ENCODE results near the gene OASL.

- TF ChIP-seq HCFC1 (IDR thresholded peaks at IDR 0.05; ENCODE audit: low read length) (no peak), ATF3 (IDR thresholded peaks at IDR 0.05; ENCODE audit: borderline replicate concordance, extremely low read depth, low read depth, low read length) (no peak), SPI1 (IDR thresholded peaks at IDR 0.05; ENCODE audit: borderline replicate concordance, insufficient read depth, low read depth, low read length) (no peak), EZH2 (IDR thresholded peaks at IDR 0.05; ENCODE audit: borderline replicate concordance, control insufficient read depth, low read depth, low read length) (no peak), POLR2A (IDR thresholded peaks at IDR 0.05; ENCODE audit: low read depth, low read length) (no peak), REST (IDR thresholded peaks at IDR 0.05; ENCODE audit: low read depth, low read length) (no peak), PAX8 (IDR thresholded peaks at IDR 0.05) (no peak), USF2 (IDR thresholded peaks at IDR 0.05; ENCODE audit: borderline replicate concordance, low read depth, low read length) (no peak), CTCF (IDR thresholded peaks at IDR 0.05 in 2 of 3, conservative IDR thresholded peaks at IDR 0.05 in 1 of 3; ENCODE audit: control insufficient read depth in 2 of 3, extremely low read depth in 1 of 3, insufficient read depth in 1 of 3, low read depth in 3 of 3, low read length in 3 of 3) (no peak)
These were observed 50.8 kb downstream of the OASL start for GRCh38 chr12:120988234-120988633.

Data from GM12878 (cell line).